GM12878 (cell line): Measurements from ENCODE around the gene TMTC3. TPM values are rescaled to one million over a fixed set of nuclear protein-coding genes. Genes with fewer than 3 reads are reported as not detected.

Experiments used
- ATAC-seq: fragments of 200-7000 bp; cut with Tn5 transposase; 3 replicates; pipeline ENCODE4 v1.9.1; 2020; ENCODE audit warnings: mild to moderate bottlenecking, moderate library complexity
- Bru-seq: library from RNA; stranded (reverse); fragments of 400-500 nt; gene quantifications from one replicate; lab custom pipeline; 2021; lab: Mats Ljungman, UMichigan
- BruChase-seq, 2 experiments: library from RNA; stranded (reverse); fragments of 400-500 nt; gene quantifications; one replicate each; lab custom pipeline; 2021; lab: Mats Ljungman, UMichigan
- BruUV-seq: library from RNA; stranded (reverse); fragments of 400-500 nt; replicated peaks from 2 replicates; lab custom pipeline; 2021; lab: Mats Ljungman, UMichigan
- CTCF ChIA-PET: fragments of 300-600 bp; sonication (Branson Sonifier 250); formaldehyde crosslinking; extraction: SDS; loops from one replicate; lab custom pipeline; 2021; ENCODE audit warnings: inconsistent platforms; lab: Yijun Ruan, JAX
- POLR2A ChIA-PET: fragments of 350-600 bp; formaldehyde crosslinking; extraction: SDS; loops from one replicate; lab custom pipeline; 2021; ENCODE audit warnings: inconsistent platforms; lab: Charles Lee
- RAD21 ChIA-PET: fragments of 300-600 bp; sonication (Branson Sonifier 250); formaldehyde crosslinking; loops from one replicate; lab custom pipeline; 2023; ENCODE audit warnings: antibody characterized with exemption; ENCODE audit not compliant: unreplicated experiment; lab: Charles Lee
- SMC1A ChIA-PET: fragments of 300-600 bp; sonication (Branson Sonifier 250); formaldehyde crosslinking; loops from one replicate; lab custom pipeline; 2023; ENCODE audit not compliant: unreplicated experiment, uncharacterized antibody; lab: Charles Lee
- DNase-seq: peaks from one replicate; pipeline ENCODE4 v3.0.0-alpha.2; 2011; ENCODE audit warnings: low read depth, low spot score
- FAIRE-seq: peaks from 3 replicates; lab custom pipeline; 2011; peaks lifted over from hg19 to GRCh38; lab: Jason Lieb, UNC
- H2AFZ ChIP-seq: 2 replicates; pipeline ENCODE4 v1.6.0; 2011; ENCODE audit warnings: low read depth, low read length, control low read depth; ENCODE audit not compliant: control insufficient read depth
- H3K27ac ChIP-seq: 2 replicates; pipeline ENCODE4 v1.5.1; 2011; ENCODE audit warnings: control low read depth; ENCODE audit not compliant: control insufficient read depth, insufficient read depth
- H3K27me3 ChIP-seq, 2 experiments: replicated peaks in 1 of 2; 2 replicates each; pipeline versions ENCODE4 v1.6.0 to v1.6.1; 2011; ENCODE audit warnings: low read length in 1 of 2; ENCODE audit not compliant: control insufficient read depth in 2 of 2, insufficient read depth in 2 of 2
- H3K36me3 ChIP-seq, 2 experiments: 2 replicates each; pipeline ENCODE4 v1.5.1; 2011; ENCODE audit warnings: low read length in 1 of 2; ENCODE audit not compliant: control insufficient read depth in 2 of 2, insufficient read depth in 2 of 2
- H3K4me1 ChIP-seq: 2 replicates; pipeline ENCODE4 v1.6.1; 2011; ENCODE audit warnings: mild to moderate bottlenecking, low read length, moderate library complexity, mixed read lengths; ENCODE audit not compliant: control insufficient read depth, insufficient read depth
- H3K4me2 ChIP-seq: 2 replicates; pipeline ENCODE4 v1.6.0; 2011; ENCODE audit warnings: control low read depth; ENCODE audit not compliant: control insufficient read depth, insufficient read depth
- H3K4me3 ChIP-seq: fragments of 200-600 bp; sonication (generic); 2 replicates; pipeline ENCODE4 v1.5.1; 2016
- H3K79me2 ChIP-seq: 2 replicates; pipeline ENCODE4 v1.6.0; 2011; ENCODE audit warnings: low read length; ENCODE audit not compliant: control insufficient read depth, insufficient read depth
- H3K9ac ChIP-seq: 2 replicates; pipeline ENCODE4 v1.8.0; 2011; ENCODE audit warnings: low read length, control low read depth, mixed read lengths; ENCODE audit not compliant: control insufficient read depth, insufficient read depth
- H3K9me3 ChIP-seq: replicated peaks from 3 replicates; pipeline ENCODE4 v1.5.1; 2011; ENCODE audit warnings: mild to moderate bottlenecking, low read length; ENCODE audit not compliant: control insufficient read depth, insufficient read depth
- H4K20me1 ChIP-seq: 2 replicates; pipeline ENCODE4 v1.6.0; 2011; ENCODE audit not compliant: control insufficient read depth, insufficient read depth
- DPF2 ChIP-seq: fragments of 450-650 bp; IDR thresholded peaks from 2 replicates; pipeline ENCODE4 v1.6.1; 2017; ENCODE audit warnings: mild to moderate bottlenecking
- HCFC1 ChIP-seq: fragments of 150-350 bp; IDR thresholded peaks from 2 replicates; pipeline ENCODE4 v1.6.1; 2014; ENCODE audit warnings: low read length
- IKZF2 ChIP-seq, 2 experiments: fragments of 450-650 bp; IDR thresholded peaks; 2 replicates each; pipeline ENCODE4 v1.6.1; 2017; ENCODE audit warnings: mild to moderate bottlenecking in 2 of 2, moderate library complexity in 2 of 2
- NBN ChIP-seq: fragments of 450-650 bp; IDR thresholded peaks from 2 replicates; pipeline ENCODE4 v1.6.1; 2016
- NKRF ChIP-seq: fragments of 450-650 bp; conservative IDR thresholded peaks from 2 replicates; pipeline ENCODE4 v1.6.1; 2017; ENCODE audit warnings: mild to moderate bottlenecking, moderate library complexity
- PBX3 ChIP-seq: IDR thresholded peaks from 2 replicates; pipeline ENCODE4 v1.6.1; 2011; ENCODE audit warnings: mild to moderate bottlenecking, low read depth, low read length, moderate library complexity; ENCODE audit not compliant: insufficient replicate concordance
- POLR2AphosphoS2 ChIP-seq: IDR thresholded peaks from 2 replicates; pipeline ENCODE4 v1.6.1; 2011; ENCODE audit warnings: low read depth, mild to moderate bottlenecking, low read length, improper control_type of control experiment, moderate library complexity
- RELB ChIP-seq: fragments of 450-650 bp; IDR thresholded peaks from 2 replicates; pipeline ENCODE4 v1.6.1; 2017; ENCODE audit warnings: low read depth, mild to moderate bottlenecking, moderate library complexity
- RUNX3 ChIP-seq: IDR thresholded peaks from 2 replicates; pipeline ENCODE4 v1.6.1; 2012; ENCODE audit warnings: low read length, inconsistent platforms
- SRF ChIP-seq, 2 experiments: IDR thresholded peaks; 2 replicates each; pipeline ENCODE4 v1.6.1; 2011; ENCODE audit warnings: low read depth in 2 of 2, low read length in 2 of 2, mild to moderate bottlenecking in 1 of 2, moderate library complexity in 1 of 2
- SUZ12 ChIP-seq: fragments of 200-600 bp; sonication (generic); IDR thresholded peaks from one replicate; pipeline ENCODE4 v1.6.1; 2018; ENCODE audit warnings: antibody characterized with exemption, mild to moderate bottlenecking; ENCODE audit not compliant: unreplicated experiment
- ZNF622 ChIP-seq: fragments of 450-650 bp; IDR thresholded peaks from 2 replicates; pipeline ENCODE4 v1.6.1; 2017; ENCODE audit warnings: mild to moderate bottlenecking, inconsistent platforms
- ZSCAN29 ChIP-seq: fragments of 450-650 bp; IDR thresholded peaks from 2 replicates; pipeline ENCODE4 v1.6.1; 2017; ENCODE audit warnings: mild to moderate bottlenecking, moderate library complexity
- WGBS: methylation state at CpG from one replicate; pipeline ENCODE4 v1.1.6; 2016; ENCODE audit warnings: low lambda C conversion rate; ENCODE audit not compliant: insufficient replicate concordance, insufficient coverage; ENCODE audit errors: missing lambda C conversion rate; 5-methylcytosine and 5-hydroxymethylcytosine counted together
- in situ Hi-C: fragments of 300-500 bp; cut with MboI; formaldehyde crosslinking; loops from 9 replicates; pipeline ENCODE4 v1.14.3; 2018; ENCODE audit warnings: mixed read lengths
- intact Hi-C: fragments of 100-400 bp; cut with micrococcal nuclease; formaldehyde crosslinking; loops from one replicate; pipeline ENCODE4 v1.14.2; 2022; ENCODE audit not compliant: unreplicated experiment
- long read RNA-seq, 2 experiments: library from polyadenylated mRNA; unstranded; transcript quantifications; one replicate each; pipeline ENCODE4 v2.0.0, GENCODE V29; 2019 to 2020
- polyA minus RNA-seq, 3 experiments: library from RNA; depleted of rRNA, polyadenylated mRNA; stranded (reverse); fragments of >200 nt; gene quantifications; 2 replicates each; pipeline ENCODE4 v1.2.3, GENCODE V29; 2011
- polyA plus RNA-seq, 11 experiments: library from polyadenylated mRNA; depleted of rRNA in 4 of 11; unstranded in 6 of 11; stranded (reverse) in 5 of 11; fragments of >200 nt; fragmentation: Nextera tagmentation in 4 of 11; fragmentation: Illumina TruSeq in 1 of 11; extraction: Ambion mirVana in 4 of 11; extraction: Trizol in 1 of 11; gene quantifications; 1 replicate in 1 of 11; 2 replicates in 10 of 11; pipeline versions ENCODE4 v1.2.1 to v1.2.3, GENCODE V29; 2011 to 2016; ENCODE audit warnings: inconsistent platforms in 2 of 11, missing spikeins in 2 of 11, low read depth in 1 of 11
- total RNA-seq, 4 experiments: library from RNA; depleted of rRNA in 3 of 4; stranded (reverse); fragments of >200 nt in 3 of 4; fragmentation: Illumina TruSeq in 1 of 4; extraction: Trizol in 1 of 4; gene quantifications; 2 replicates each; pipeline versions ENCODE4 v1.2.1 to v1.2.3, GENCODE V29; 2013 to 2021

The TMTC3 gene
- 12.4 and 12.7 TPM in 2 replicates for total RNA-seq (2013; cell fraction: nucleolus; rRNA removed)
- 3.5 and 4.7 TPM in 2 replicates for total RNA-seq (2014; rRNA removed)
- total RNA-seq (2014; rRNA removed; fragmentation: Illumina TruSeq; extraction: Trizol) = 5.1 and 5.6 TPM in 2 replicates
- 4.9 and 5.7 TPM in 2 replicates for total RNA-seq (2021)
- 1.7 TPM for polyA plus RNA-seq (2011; ENCODE audit: low read depth)
- 5.0 and 8.1 TPM in 2 replicates for polyA plus RNA-seq (2011; rRNA removed)
- polyA plus RNA-seq (2011; cell fraction: cytosol; rRNA removed) = 1.5 and 1.6 TPM in 2 replicates
- 3.8 and 4.0 TPM in 2 replicates for polyA plus RNA-seq (2011; cell fraction: nucleus; rRNA removed)
- polyA plus RNA-seq (2012) = 0.98 and 1.4 TPM in 2 replicates
- 2.9 and 4.0 TPM in 2 replicates for polyA plus RNA-seq (2014; fragmentation: Illumina TruSeq; extraction: Trizol)
- polyA plus RNA-seq (2014; fragmentation: Nextera tagmentation; extraction: Ambion mirVana) = 1 to 10 TPM; 1.5 to 2.8 TPM
- polyA plus RNA-seq (2014; rRNA removed) = 1.1 and 1.4 TPM in 2 replicates
- polyA plus RNA-seq (2016; fragmentation: Nextera tagmentation; extraction: Ambion mirVana) = 1 to 10 TPM; 3.5 to 3.7 TPM
- 13.5 and 21.6 TPM in 2 replicates for polyA minus RNA-seq (2011; rRNA and poly(A)+ RNA removed)
- 2.3 and 4.5 TPM in 2 replicates for polyA minus RNA-seq (2011; cell fraction: cytosol; rRNA and poly(A)+ RNA removed)
- polyA minus RNA-seq (2011; cell fraction: nucleus; rRNA and poly(A)+ RNA removed) = 5.9 and 7.6 TPM in 2 replicates
- Bru-seq, nascent RNA = percentile 72 among the genes with signal in this experiment
- percentile 63 among the genes with signal in this experiment for BruChase-seq, experiment 1, labeled RNA remaining after a 6-hour chase
- percentile 77 among the genes with signal in this experiment for BruChase-seq, experiment 2, labeled RNA remaining after a 2-hour chase
- long read RNA-seq, experiment 1, partial matches to known transcripts = 0 of 2 reads
- long read RNA-seq, experiment 1, other reads (novel, unspliced or antisense) = 2 of 2 reads
- long read RNA-seq, experiment 2, full-length matches to known transcripts = 15 of 26 reads
- long read RNA-seq, experiment 2, partial matches to known transcripts = 2 of 26 reads
- long read RNA-seq, experiment 2, other reads (novel, unspliced or antisense) = 9 of 26 reads

GRCh38 chr12:88141774-88142609, at the start of gene TMTC3, which contains the start of gene CEP290:
Gene TMTC3, plus strand, starts transcription at chr12:88142307. Its CDS starts 6,009 bp downstream, at chr12:88148316.
Gene CEP290, minus strand, starts transcription at chr12:88142088. Its CDS starts 781 bp downstream, at chr12:88141307.
- Histone ChIP-seq H3K4me1 (no peaks in the 10 kb centered on the region), H4K20me1 (no peaks in the 10 kb centered on the region), H3K9ac (peak within 1 kb of the TSS; percentile 81), H3K4me2 (peak within 1 kb of the TSS; percentile 85), H3K36me3 (no peaks in the 10 kb centered on the region), H3K27ac (peak within 1 kb of the TSS; percentile 75), H3K4me3 (peak within 1 kb of the TSS; percentile 96), H3K27me3 (no peaks in the 10 kb centered on the region), H2AFZ (peak within 1 kb of the TSS; percentile 99), H3K79me2 (peaks cover 8% of the 10 kb centered on the region), H3K9me3 (no peaks in the 10 kb centered on the region)
- DNase-seq (peak; percentile 97), ATAC-seq (peak; percentile 94), FAIRE-seq (peak; percentile 99)
- no TSS peak for BruUV-seq
- ChIA-PET SMC1A (interaction anchor here (0.7 to 2.3 kb wide), 6 partner anchors 86 to 192 kb away, joined by 3 to 11 read pairs (median 4); no protein-coding TSS in a partner anchor), RAD21 (interaction anchor here (0.7 to 1.3 kb wide), 3 partner anchors 13 to 876 kb away, joined by 3 read pairs; no protein-coding TSS in a partner anchor), POLR2A (interaction anchor here (0.6 to 1.5 kb wide), 3 partner anchors 9 to 158 kb away, joined by 3 to 4 read pairs (median 3); no protein-coding TSS in a partner anchor), CTCF (interaction anchor here (1.0 to 1.4 kb wide), 3 partner anchors 13 to 157 kb away, joined by 3 to 4 read pairs (median 3); no protein-coding TSS in a partner anchor)
- intact Hi-C loops = loop anchor here (5.0 to 10.0 kb wide), 3 partner anchors 155 to 1383 kb away; partner anchors contain the start of genes GALNT4 and POC1B
- in situ Hi-C loops = loop anchor here (25.0 kb wide), 1 partner anchor 1370 kb away; the partner anchor contains the start of gene GALNT4
- WGBS = under 1% methylated on average over 49 of the region's 49 CpGs
- TF ChIP-seq NKRF (peak; percentile 85), DPF2 (peak; percentile 63; the same call in 1 of the 2 replicates), RUNX3 (peak; percentile 68), POLR2AphosphoS2 (no peak; the same call in none of the 2 replicates), PBX3 (peak; percentile 15), ZSCAN29 (no peak), HCFC1 (peak; percentile 99), ZNF622 (no peak), NBN (peak; percentile 68), SRF (IDR thresholded peaks at IDR 0.05; ENCODE audit: low read depth in 2 of 2, low read length in 2 of 2) (peak in 1 of 2 experiments; percentile 94; a peak in 2 of 4 replicates), RELB (peak; percentile 65), IKZF2 (IDR thresholded peaks at IDR 0.05) (peak; percentile 66 to 70; a peak in 3 of 4 replicates), SUZ12 (no peak)
